Measurements from ENCODE around the gene RNASEH2A.
"Not testable (repeated sequence)": the region's sequence is repeated elsewhere in the genome, so short reads cannot be mapped to it uniquely, and the experiment has no call there.

Gene RNASEH2A

DNA sequence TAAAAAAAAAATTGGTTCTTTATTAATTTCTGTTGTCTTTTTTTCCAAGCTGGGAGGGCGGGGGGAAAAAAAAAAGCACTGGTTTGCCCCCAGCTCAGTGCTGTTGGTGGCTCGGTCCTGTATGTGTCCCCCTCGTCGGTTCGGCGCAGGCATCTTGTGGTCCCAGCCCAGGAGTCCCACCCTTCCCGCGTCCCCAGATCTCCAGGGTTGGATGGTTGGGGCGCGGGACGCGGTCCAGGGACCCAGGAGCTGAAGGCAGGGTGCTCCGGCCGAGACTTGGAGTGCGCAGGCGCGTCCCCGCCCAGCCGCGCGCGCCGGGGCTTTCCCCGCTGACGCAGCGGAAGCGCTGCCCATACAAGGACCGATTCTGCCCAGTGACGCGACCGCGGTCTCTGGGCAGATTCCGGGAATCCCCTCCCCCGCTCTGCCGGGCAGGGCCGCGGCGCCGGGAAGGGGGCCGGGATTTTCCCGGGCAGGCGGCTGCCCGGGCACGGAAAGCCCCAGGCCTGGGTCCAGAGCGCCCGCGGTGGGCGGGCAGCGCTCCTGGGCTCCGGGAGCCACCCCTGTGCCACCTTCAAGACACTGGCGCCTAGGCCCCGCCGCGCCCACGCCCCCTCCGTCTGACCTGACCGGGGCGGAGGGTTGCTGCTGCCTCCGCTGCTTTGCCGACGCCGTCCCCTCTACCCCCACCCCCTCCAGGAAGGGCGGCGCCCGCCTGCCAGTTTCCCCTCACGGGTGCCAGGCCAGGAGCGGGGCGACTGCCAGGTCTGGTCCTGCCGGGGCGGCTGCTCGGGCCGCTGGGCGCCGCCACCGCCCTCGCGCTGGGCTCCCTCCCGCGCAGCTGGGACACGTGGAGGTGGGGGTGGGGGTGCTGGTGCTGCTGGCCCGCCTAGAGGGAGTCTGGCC is 12.8 kb upstream of the RNASEH2A start:
- DNase-seq (ENCODE audit: low read depth) = peak; percentile 92

DNA sequence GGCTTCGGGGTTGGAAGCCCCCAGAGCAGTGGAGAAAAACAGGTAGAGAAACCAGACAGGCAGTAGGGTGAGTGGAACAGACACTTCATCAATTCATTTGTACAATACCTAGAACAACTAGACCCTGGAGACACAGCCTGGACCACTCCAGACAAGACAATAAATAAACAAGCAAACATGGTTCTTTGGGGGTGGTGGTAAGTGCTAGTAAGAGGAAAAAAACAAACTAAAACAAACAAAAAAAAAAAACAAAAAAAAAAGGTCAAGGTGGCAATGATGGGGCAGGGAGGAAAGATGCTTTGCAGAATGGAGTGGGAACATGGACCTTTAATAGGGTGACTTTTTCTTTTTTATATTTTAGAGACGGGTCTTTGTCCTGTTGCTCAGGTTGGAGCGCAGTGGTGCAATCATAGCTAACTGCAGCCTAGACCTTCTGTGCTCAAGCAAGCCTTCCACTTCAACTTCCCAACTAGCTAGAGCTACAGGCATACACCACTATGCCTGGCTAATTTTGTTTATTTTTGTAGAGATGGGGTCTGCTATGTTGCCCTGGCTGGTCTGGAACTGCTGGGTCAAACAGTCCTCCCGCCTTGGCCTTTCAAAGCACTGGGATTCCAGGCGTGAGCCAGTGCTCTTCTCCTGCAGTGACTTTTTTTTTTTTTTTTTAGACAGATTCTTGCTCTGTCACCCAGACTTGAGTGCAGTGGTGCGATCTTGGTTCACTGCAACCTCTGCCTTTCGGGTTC is 12.0 kb upstream of the RNASEH2A start:
- DNase-seq (ENCODE audit: low read depth) = no peak

DNA sequence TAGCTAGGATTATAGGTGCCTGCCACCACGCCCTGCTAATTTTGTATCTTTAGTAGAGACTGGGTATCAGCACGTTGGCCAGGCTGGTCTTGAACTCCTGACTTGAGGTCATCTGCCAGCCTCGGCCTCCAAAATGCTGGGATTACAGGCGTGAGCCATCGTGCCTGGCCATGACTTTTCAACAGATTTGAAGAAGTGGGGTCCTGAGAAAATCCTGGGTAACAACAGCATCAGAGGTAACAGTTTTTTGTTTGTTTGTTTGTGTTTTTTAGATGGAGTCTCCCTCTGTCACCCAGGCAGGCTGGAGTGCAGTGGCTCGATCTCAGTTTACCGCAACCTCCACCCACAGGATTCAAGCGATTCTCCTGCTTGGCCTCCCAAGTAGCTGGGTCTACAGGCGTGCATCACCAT is 11.4 kb upstream of the RNASEH2A start:
- no peak for DNase-seq (ENCODE audit: low read depth)

DNA sequence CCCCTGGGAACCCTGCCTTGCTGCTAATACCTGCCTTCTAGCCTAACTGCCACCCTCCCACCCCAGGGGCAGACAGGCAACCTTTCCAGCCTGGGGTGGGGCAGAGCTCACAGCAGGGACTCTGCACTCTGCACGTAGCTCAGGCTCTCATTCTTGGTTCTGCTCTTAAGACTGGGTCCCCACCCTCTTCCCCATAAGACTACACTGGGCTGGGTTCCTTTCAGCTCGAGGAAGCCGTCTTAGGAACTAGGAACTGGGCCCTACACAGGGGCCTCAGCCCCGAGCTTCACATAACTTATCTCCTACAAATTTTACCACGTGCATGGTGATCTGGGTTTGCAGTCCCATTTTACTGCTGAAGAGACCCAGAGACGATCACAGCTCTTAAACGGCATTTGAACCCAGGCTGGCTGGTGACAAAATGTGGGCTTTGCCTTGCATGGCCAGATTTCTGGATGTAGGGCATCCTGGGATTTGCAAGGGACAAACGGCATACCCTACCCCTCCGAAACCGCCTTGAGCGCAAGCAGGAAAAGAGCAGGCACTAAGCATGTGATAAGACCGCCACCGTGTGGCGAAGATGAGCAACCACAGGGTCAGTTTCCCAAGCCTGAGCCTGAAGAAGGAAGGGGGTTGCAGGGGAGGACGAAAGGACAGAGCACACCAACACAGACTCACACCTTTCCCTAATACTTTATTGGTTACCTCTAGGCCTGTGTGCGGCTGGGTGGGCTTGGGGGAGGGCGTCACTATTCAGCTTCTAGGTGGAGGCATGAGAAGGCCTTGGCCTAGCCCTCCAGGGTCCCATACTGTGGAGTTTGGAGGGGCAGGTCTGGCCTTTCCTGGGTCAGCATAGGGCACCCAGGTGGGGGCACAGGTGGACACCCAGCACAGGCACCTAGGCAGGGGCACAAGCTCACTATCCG is 10.0 kb upstream of the RNASEH2A start:
- peak; percentile 67 for DNase-seq (ENCODE audit: low read depth)

DNA sequence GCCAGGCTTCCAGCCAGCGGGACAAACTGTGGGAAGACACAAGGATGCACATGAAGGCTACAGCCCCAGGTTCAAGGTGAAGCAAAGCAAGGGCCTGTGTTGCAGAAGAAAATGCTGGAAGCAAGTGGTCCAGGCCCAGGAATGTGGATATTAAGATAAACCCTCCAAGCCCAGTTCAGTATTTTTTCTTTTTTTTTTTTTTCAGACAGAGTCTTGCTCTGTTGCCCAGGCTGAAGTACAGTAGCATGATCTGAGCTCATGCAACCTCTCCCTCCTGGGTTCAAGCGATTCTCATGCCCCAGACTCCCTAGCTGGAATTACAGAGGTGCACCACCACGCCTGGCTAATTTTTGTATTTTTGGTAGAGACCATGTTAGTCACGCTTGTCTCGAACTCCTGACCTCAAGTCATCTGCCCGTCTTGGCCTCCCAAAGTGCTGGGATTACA is 9.2 kb upstream of the RNASEH2A start:
- no peak for DNase-seq (ENCODE audit: low read depth)

DNA sequence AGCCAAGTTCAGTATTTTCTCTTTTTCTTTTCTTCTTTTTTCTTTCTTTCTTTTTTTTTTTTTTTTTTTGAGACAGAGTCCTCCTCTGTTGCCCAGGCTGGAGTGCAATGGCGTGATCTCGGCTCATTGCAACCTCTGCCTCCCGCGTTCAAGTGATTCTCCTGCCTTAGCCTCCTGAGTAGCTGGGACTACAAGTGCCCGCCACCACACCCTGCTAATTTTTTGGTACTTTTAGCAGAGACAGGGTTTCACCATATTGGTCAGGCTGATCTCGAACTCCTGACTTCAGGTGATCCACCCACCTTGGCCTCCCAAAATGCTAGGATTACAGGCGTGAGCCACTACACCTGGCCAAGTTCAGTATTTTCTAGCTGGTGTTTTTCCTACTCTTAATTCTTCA is 8.8 kb upstream of the RNASEH2A start:
- DNase-seq (ENCODE audit: low read depth) = not testable (repeated sequence)

DNA sequence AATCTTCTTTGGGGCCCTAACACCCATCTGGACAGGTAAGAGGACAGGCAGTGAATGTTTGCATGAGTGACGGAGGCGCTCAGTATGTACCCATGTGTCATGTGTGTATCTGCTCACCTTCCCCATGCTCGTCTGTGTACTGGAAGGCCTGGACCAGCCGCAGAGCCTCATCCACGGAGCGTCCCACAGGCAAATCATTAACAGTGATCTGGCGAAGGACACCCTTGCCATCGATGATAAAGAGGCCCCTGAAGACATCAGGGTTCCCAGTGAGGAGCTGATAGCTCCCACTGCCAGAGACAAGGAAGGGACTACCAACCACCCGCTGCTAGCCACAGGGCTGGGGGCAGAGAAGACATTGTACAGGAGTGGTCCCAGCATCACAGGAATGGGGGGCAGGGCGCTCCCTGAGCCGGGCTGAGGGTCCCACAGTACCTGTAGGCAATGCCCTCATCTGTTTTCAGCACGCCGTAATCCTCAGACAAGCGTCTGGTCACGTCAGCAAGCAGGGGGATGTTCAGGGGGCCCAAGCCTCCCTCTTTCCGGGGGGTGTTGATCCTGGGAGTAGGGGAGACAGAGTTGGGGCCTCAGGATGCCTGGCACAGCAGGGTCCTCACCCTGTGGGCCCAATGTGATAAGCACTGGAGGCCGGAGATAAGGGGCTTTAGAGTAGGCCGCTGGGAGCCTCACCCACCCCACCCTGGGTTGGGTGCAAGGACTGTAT is 6.5 kb upstream of the RNASEH2A start:
- DNase-seq (ENCODE audit: low read depth) = no peak

DNA sequence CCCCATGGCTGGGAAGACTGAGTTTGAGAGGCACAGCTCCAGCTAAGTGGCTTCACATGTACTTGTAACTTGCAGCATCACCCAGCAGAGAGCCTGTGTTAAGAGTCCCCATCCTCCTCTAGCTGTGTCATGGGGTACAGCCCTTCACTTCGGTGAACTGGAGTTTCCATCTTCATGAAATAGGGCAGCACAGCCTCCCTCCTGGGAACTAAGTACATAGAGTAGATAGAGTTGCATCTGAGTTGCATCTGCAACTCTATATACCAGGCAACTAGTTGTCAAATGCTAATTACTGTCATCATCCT is 6.0 kb upstream of the RNASEH2A start:
- no peak for DNase-seq (ENCODE audit: low read depth)

DNA sequence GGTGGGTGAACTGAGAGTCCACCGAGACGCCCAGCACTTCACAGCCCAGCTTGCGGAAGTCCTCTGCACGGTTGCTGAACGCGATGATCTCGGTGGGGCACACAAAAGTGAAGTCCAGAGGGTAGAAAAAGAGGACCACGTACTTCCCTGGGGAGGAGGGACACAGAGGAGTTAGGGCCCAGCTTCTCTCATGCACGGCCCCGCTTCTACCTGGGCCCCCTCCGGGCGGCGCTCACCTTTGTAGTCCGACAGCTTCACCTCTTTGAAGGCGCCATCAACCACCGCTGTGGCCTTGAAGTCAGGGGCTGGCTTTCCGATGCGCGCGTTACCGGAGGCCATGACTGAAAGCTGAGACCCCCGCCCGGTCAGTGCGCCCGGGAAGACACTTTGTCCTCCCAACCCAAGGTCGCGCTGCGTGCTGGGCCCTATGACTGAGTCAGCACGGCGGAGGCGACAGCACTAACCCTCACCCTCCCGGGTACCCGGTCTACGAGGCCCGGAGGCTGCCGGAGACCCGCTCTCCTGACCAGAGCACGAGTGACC is 5.4 kb upstream of the RNASEH2A start:
- DNase-seq (ENCODE audit: low read depth) = no peak

DNA sequence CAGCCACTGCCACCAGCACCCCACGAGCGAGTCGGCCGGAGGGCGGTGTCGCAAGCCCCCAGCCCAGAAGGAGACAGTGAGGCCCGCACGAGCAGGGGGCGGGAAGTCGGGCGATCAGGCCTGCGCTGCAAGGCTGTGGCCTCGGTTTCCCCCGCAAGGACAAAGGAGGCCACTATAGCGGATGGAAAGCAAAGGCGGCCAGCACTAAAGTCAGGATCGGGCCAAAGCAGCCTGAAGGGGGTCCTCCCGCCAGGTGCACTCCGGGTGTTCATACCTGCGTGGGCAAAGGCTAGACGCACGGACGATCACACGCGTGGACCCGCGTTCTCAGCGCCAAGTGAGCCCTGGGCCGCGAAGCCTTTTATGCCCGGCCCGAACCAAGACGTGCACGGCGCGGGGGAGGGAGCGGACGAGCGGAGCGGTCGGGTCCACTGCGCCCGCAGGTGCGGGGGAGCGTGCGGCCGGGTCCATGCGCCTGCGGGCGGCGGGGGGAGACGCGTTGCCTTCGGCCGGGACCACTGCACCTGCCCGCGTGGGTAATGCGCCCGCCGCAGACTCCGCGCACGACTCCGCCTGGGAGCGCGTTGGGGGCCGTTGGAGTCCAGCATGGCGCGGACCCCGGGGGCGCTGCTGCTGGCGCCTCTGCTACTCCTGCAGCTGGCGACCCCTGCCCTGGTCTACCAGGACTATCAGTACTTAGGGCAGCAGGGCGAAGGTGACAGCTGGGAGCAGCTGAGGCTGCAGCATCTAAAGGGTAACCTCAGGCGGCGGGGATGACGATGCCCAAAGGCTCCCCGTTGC is 4.7 kb upstream of the RNASEH2A start, which contains the start of the genes PRDX2 and THSD8:
PRDX2 (minus strand) TSS at position 335 of the 801 bp plus-strand sequence. CDS start 539 bp downstream, outside the sequence.
THSD8 (plus strand) TSS at position 604 of the 801 bp plus-strand sequence; CDS start at position 607, 3 bp downstream.
- DNase-seq (ENCODE audit: low read depth) = peak; percentile 70

DNA sequence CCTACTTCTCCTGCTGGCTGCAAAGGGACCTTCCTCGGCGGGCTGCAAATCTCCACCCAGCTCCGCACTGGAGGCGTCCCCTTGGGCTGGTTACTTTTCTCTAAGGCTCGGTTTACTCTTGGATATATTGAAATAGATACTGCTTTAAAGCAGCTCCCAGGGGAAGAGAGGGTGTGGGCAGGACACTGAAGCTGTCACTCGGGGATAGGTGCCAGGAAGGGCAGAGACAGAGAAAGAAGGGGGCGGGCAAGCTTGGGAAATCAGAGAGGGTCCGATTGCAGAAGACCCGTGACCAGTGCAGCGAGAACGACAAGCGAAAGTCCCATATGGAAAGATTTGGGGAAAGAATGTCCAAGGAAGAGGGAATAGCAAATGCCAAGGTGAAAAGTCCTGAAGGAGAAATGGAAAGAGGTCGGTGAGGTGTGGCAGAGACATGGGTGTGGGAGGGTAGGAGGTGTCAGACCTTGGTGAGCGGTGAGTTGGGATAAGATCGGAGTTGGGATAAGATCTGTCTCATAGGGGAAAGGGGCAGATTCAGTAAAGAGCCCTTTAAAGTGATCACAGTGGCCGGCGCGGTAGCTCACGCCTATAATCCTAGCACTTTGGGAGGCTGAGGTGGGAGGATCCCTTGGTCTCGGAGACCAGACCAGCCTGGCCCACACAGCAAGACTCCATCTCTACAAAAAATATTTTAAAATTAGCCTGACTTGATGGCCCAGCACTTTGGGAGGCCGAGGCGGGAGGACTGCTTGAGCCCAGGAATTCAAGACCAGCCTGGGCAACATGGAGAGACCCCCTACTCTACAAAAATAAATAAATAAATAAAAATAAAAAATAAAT is 3.9 kb upstream of the RNASEH2A start:
- no peak for DNase-seq (ENCODE audit: low read depth)

DNA sequence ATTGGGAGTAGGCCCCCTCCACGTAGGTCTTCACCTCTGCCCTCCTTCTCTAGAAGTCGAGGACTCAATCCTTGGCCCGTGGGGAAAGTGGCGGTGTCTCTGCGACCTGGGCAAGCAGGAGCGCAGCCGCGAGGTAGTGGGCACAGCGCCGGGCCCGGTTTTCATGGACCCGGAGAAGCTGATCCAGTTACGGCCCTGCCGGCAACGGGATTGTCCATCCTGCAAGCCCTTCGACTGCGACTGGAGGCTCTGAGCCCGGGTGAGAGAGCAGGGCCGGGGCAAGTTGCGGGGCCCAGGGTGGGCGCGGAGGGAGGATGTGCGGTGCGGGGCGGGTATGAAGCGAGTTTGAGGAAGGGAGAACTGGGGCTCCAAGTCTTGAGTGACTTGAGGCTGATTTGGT is 2.3 kb upstream of the RNASEH2A start:
- DNase-seq (ENCODE audit: low read depth) = no peak

DNA sequence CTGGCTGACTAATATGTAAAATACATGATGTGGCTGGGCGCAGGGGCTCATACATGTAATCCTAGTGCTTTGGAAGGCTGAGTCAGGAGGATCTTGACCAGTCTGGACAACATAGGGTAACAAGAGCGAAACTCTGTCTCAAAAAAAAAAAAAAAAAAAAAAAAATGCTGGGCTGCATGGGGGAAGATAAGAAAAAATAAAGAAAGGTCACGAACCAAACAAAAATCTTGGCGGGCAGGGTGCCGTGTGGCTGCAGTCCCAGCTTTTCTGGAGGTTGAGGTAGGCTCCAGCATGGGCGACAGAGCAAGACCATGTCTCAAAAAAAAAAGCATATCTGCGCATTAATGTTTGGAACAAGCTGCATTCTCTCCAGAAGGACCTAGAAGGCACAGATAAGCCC is 8.7 kb downstream of the RNASEH2A start:
- DNase-seq (ENCODE audit: low read depth) = no peak

DNA sequence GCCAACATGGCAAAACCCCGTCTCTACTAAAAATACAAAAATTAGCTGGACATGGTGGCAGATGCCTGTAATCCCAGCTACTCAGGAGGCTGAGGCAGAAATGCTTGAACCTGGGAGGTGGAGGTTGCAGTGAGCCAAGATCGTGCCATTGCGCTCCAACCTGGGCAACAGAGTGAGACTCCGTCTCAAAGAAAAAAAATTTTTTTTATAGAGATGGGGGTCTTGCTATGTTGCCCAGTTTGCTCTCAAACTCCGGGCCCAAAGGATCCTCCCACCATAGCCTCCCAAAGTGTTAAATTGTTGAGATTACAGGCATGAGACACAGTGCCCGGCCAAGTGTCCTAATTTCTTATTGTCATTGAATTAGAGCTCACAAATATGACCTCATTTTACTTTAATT is 10.8 kb downstream of the RNASEH2A start:
- not testable (repeated sequence) for DNase-seq (ENCODE audit: low read depth)

DNA sequence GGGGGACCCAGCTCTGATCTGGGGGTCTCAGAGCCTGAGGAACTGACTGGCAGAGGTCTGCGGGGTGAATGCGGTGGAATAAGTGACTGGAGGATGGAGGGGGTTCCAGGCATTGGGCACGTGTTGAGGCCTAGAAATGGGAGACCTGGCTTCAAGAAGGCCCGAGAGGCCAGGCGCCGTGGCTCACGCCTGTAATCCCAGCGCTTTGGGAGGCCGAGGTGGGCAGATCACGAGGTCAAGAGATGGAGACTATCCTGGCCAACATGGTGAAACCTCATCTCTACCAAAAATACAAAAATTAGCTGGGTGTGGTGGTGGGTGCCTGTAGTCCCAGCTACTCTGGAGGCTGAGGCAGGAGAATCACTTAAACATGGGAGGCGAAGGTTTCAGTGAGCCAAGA is 11.4 kb downstream of the RNASEH2A start:
- DNase-seq (ENCODE audit: low read depth) = not testable (repeated sequence)

DNA sequence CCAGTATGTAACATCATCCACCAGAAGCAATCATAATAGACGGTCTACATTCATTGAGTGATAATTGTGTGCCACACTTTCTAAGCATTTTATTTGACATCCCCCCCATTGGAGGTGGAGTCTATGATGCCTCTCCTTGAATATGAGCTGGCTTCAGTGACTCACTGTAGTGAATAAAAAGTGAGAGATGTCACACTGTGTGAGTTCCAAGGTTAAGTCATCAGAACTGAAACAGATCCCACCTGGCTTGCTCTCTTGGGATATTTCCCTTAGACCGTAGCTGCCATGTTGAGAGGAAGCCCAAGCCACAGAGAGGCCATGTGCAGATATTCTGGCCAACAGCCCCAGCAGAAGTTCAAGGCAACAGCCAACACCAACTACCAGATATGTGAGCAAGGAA is 15.4 kb downstream of the RNASEH2A start:
- DNase-seq (ENCODE audit: low read depth) = no peak

DNA sequence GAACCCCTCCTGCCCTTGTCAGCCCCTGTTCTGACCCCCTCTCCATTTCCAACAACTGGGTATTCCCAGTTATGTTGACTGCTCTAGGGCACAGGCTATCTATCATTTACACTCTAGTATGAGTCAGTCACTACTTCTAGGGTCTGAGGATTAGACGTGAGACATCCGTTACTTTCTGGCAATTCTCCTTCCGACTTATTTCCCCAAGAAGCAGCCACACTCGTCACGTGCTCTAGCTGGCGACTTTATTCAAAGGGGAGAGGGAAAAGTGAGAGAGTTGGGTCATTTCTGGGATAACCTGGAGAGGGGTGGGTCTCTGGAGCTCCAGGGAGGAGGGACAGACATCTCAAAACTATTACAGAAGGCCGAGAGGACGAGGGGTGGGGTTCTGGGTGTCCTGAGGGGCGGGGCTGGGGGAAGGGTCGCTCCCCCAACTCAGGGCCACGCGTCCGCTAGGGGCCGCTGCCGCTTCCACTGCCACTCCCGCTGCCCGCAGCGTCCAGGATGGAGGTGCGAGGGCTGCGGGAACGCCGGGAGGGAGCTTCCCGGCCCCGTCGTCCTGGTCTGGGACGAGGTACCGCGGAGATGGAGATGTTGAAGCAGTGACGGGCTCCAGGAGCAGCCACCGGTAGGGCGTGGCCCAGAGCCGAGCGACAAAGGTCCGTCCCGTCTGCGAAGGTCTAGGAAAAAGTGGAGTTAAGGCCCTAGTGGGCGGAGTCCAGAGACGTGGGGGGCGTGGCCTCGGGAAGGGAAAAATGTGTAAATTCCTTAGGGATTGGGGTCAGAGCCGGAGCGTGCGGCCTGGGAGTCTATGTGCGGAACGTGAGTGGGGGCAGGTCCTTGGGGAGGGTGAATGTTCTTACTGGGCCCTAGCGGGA is 19.1 kb downstream of the RNASEH2A start:
- no peak for DNase-seq (ENCODE audit: low read depth)

DNA sequence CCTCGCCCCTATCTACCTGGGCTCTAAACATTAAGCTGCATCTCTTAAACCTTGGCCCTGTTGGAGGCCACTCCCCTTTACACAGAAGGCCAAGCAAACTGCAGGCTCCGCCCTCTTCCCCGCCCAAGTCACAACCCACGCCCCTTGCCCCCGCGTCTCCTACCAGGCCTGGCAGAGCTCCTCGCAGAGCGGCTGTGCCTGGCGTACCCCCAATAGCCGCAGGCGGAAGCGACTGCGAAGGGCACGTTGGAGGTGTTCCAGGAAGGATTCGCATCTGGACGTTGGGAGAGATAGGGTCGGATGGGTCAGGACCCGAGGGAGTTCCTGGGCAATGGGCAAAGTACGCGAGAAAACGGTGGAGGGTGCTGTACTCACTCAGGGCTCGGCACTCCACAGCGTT is 22.1 kb downstream of the RNASEH2A start:
- DNase-seq (ENCODE audit: low read depth) = no peak

All from activated T-cell treated with anti-CD3 and anti-CD28 coated beads for 1 hour (primary cell).